A673 (cell line): ENCODE results near the gene MAP3K5. TPM values are rescaled to one million over a fixed set of nuclear protein-coding genes. Genes with fewer than 3 reads are reported as not detected.

Source experiments
- BruUV-seq: library from RNA; stranded (reverse); fragments of 400-500 nt; replicated peaks from 2 replicates; lab custom pipeline; 2021; lab: Mats Ljungman, UMichigan
- CTCF ChIA-PET: fragments of 300-600 bp; sonication (Branson Sonifier 250); formaldehyde crosslinking; loops from one replicate; lab custom pipeline; 2022; ENCODE audit warnings: antibody characterized with exemption; lab: Charles Lee
- POLR2A ChIA-PET: fragments of 300-600 bp; sonication (Branson Sonifier 250); formaldehyde crosslinking; loops from one replicate; lab custom pipeline; 2022; ENCODE audit warnings: antibody characterized with exemption; ENCODE audit not compliant: low non-redundant PET; lab: Charles Lee
- DNase-seq: peaks from one replicate; pipeline ENCODE4 v3.0.0-alpha.2; 2015; ENCODE audit warnings: low spot score
- H3K27ac ChIP-seq: fragments of 200-600 bp; sonication (generic); 2 replicates; pipeline ENCODE4 v1.5.1; 2016; ENCODE audit warnings: mixed run types, low read depth, mild to moderate bottlenecking, mixed read lengths, antibody characterized with exemption, low read length; ENCODE audit not compliant: poor library complexity, severe bottlenecking
- H3K27me3 ChIP-seq: fragments of 200-600 bp; sonication (generic); replicated peaks from 2 replicates; pipeline ENCODE4 v1.6.1; 2017; ENCODE audit warnings: mixed run types, low read depth, mild to moderate bottlenecking, mixed read lengths, antibody characterized with exemption, low read length; ENCODE audit not compliant: insufficient read depth, poor library complexity
- H3K36me3 ChIP-seq: fragments of 200-600 bp; sonication (generic); 2 replicates; pipeline ENCODE4 v1.6.1; 2016; ENCODE audit warnings: mixed run types, mild to moderate bottlenecking, mixed read lengths, antibody characterized with exemption, low read length; ENCODE audit not compliant: insufficient read depth, poor library complexity, severe bottlenecking
- H3K4me1 ChIP-seq: fragments of 200-600 bp; sonication (generic); 2 replicates; pipeline ENCODE4 v1.6.1; 2017; ENCODE audit warnings: mixed run types, mild to moderate bottlenecking, mixed read lengths, antibody characterized with exemption, low read length; ENCODE audit not compliant: insufficient read depth, poor library complexity, severe bottlenecking
- H3K4me3 ChIP-seq: fragments of 200-600 bp; sonication (generic); 2 replicates; pipeline ENCODE4 v1.5.1; 2016; ENCODE audit warnings: low read depth, mixed run types, mild to moderate bottlenecking, mixed read lengths, low read length; ENCODE audit not compliant: poor library complexity, severe bottlenecking
- H3K9me3 ChIP-seq: fragments of 200-600 bp; sonication (generic); 2 replicates; pipeline ENCODE4 v1.6.1; 2016; ENCODE audit warnings: mixed run types, low read depth, mild to moderate bottlenecking, mixed read lengths, antibody characterized with exemption, low read length; ENCODE audit not compliant: poor library complexity, severe bottlenecking
- CTCF ChIP-seq: fragments of 300-800, 200-600 bp; sonication (generic); conservative IDR thresholded peaks from 2 replicates; pipeline ENCODE4 v1.5.1; 2017; ENCODE audit warnings: low read depth, mild to moderate bottlenecking, antibody characterized with exemption, low read length, moderate library complexity, mixed read lengths
- EZH2 ChIP-seq: fragments of 200-600 bp; sonication (generic); IDR thresholded peaks from 2 replicates; pipeline ENCODE4 v1.6.1; 2017; ENCODE audit warnings: borderline replicate concordance, low read depth, mild to moderate bottlenecking, mixed read lengths, antibody characterized with exemption, low read length; ENCODE audit not compliant: poor library complexity, severe bottlenecking
- intact Hi-C: fragments of 100-400 bp; cut with micrococcal nuclease; formaldehyde crosslinking; loops from one replicate; pipeline ENCODE4 v1.10.0; 2022; ENCODE audit not compliant: unreplicated experiment
- total RNA-seq: library from RNA; stranded (reverse); gene quantifications from 2 replicates; pipeline ENCODE4 v1.2.3, GENCODE V29; 2021

Gene MAP3K5
- total RNA-seq, 1 experiment from 2014 or later = 5.4 TPM

DNA sequence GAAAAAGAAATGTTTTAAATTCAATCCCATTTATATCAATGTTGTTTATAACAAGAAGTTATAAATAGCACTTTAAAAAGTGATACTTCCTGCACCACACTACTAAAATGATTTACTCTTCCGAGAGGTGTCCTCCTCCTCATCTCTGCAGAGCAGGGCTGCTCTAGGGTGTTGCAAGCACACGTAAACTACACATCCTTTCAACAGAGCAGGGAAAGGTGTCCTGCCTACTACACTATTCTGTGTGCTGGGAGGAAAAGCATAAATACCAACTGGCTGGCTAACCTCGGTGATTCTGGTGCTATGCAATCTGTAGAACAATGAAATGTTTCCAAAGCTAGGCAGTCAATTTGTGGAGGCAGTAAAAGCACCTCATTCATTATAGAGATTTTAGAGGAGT is 152.6 kb downstream of the MAP3K5 start:
- CTCF ChIA-PET = no interaction called here
- no peak overlapping the region for H3K4me3 ChIP-seq
- no peak overlapping the region for H3K27ac ChIP-seq
- DNase-seq = no peak
- no peaks in the 10 kb centered on the region for H3K36me3 ChIP-seq
- TF ChIP-seq CTCF = no peak
- TF ChIP-seq EZH2 = no peak
- H3K4me1 ChIP-seq = no peaks in the 10 kb centered on the region
- BruUV-seq = no TSS peak
- H3K27me3 ChIP-seq = no peaks in the 10 kb centered on the region
- H3K9me3 ChIP-seq = no peaks in the 10 kb centered on the region
- POLR2A ChIA-PET = no interaction called here
- intact Hi-C loops = loop anchor here (10.0 kb wide), 1 partner anchor 285 kb away; the partner anchor contains the start of gene SLC35D3

DNA sequence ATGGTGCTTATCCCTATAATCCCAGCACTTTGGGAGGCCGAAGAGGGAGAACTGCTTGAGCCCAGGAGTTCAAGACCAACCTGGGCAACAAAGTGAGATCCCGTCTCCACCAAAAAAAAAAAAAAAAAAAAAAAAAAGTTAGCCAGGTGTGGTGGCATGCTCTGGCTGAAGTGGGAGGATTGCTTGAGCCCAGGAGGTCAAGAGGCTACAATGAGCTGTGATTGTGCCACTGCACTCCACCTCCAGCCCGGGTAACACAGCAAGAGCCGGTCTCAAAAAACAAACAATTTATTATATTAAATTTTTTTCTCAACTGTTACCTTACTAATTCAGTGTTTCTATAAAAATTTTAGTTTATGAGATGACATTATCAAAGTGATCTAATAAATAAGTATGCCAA is 156.7 kb downstream of the MAP3K5 start:
- intact Hi-C loops = no loop called here
- H3K4me3 ChIP-seq = no peak overlapping the region
- ChIA-PET CTCF (interaction anchor here (0.6 kb wide), 1 partner anchor 9 kb away, joined by 3 read pairs; no protein-coding TSS in a partner anchor), POLR2A (no interaction called here)
- no peaks in the 10 kb centered on the region for H3K4me1 ChIP-seq
- no peaks in the 10 kb centered on the region for H3K27me3 ChIP-seq
- no peak overlapping the region for H3K27ac ChIP-seq
- no peaks in the 10 kb centered on the region for H3K36me3 ChIP-seq
- no TSS peak for BruUV-seq
- TF ChIP-seq EZH2 (no peak), CTCF (no peak)
- no peaks in the 10 kb centered on the region for H3K9me3 ChIP-seq
- DNase-seq = no peak

GRCh38 chr6:136633355-136633754 is 158.9 kb downstream of the MAP3K5 start:
- ChIA-PET POLR2A (no interaction called here), CTCF (no interaction called here)
- no peaks in the 10 kb centered on the region for H3K4me1 ChIP-seq
- no peak for DNase-seq
- no peaks in the 10 kb centered on the region for H3K36me3 ChIP-seq
- no peak overlapping the region for H3K4me3 ChIP-seq
- H3K27ac ChIP-seq = no peak overlapping the region
- no peaks in the 10 kb centered on the region for H3K9me3 ChIP-seq
- H3K27me3 ChIP-seq = no peaks in the 10 kb centered on the region
- no peak for TF ChIP-seq EZH2
- TF ChIP-seq CTCF = no peak
- no TSS peak for BruUV-seq
- intact Hi-C loops = no loop called here
